ENCODE results near the gene LHX1.

LHX1 gene

DNA sequence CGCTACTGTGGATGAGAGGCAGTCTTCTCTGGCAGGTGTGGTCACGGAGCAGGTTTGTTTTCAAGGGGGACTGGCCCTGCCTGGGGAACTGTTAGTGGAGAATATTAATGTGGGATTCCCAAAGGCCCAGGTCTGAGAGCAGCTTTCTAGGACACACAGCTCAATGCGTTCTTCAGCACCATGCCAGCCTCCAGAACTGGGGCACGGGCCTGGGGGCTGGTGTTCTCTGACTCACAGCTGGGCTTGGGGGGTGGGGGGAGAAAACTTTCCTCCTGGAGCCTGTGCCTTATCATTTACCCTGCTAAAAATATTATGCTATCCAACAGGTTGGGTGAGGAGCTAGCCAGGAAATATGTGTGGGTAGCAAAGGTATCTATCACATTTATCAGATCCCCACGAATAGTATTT lies 13.5 kb upstream of the LHX1 start:
- DNase-seq = no peak

DNA sequence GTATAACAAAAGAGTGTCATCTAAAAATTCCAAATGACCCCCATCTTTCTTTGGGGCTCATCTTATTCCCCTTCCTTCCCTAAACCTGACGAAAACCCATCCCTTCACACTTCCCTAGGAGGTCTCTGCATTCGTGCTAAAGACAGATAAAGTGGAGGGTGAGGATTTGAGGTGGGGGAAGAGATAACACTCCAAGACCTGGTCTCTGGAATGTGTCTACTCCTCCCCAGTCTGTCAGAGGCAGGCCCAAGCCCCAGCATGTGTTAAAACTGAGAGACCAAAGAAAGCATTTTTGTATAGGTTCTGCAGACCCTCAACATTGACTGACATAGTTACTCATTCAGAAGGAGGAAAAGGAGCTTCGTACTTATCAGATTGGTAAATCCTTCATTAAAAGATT lies 11.0 kb upstream of the LHX1 start:
- DNase-seq = no peak

DNA sequence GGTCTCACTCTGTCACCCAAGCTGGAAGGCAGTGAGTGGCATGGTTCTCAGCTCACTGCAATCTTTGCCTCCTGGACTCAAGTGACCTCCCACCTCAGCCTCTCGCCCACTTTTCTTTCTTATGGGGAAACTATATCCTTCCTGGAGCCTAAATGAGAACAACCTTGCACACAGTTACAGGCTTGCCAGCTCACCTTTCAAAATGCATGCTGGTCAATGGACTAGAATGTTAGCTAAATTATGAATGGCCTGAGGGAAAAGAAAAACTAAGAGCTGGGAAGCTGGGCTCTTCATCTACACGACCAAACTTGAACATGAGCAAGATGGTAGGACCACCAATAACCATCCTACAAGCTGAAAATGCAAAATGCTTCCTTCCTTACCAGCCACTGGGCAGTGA lies 10.6 kb upstream of the LHX1 start:
- no peak for DNase-seq

DNA sequence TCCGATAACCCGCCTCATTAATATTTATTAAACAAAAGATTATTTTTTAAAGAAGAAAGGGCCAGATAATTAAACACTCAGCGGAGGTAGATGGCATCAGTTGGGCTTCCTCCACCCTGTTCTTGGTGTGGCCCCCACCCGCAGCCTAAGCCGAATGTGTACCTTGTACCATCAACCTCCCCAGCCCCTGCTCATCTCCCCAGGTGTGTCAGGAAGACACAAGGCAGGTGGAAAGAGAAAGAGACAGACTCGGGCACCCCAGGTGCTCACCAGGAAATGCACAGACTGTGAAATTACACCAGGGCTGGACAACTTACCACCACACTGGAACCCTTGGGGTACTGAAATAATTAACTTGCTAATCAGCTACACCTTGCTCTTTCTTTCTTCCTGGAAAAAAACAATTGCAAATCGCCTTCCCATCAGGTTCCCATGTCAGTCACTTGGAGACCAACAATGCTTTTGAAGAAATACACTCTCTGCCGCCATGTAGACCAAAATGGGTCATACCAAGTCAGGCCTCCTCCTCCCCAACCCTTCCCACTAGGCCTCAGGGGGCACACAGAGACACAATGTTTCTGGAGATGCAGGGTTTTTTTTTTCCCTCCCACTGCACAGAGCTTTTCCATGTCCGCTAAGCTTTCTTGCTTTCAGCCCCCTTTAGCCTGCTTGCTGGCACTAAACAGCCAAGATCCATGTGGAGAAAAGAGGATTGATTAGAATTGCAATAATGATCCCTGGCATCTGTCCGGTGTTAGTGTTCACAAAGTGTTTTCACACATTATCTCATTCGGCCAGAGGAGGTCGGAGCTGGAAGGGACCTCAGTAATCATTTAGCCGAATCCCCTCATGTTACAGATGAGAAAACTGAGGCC lies 8.6 kb upstream of the LHX1 start:
- no peak for DNase-seq

DNA sequence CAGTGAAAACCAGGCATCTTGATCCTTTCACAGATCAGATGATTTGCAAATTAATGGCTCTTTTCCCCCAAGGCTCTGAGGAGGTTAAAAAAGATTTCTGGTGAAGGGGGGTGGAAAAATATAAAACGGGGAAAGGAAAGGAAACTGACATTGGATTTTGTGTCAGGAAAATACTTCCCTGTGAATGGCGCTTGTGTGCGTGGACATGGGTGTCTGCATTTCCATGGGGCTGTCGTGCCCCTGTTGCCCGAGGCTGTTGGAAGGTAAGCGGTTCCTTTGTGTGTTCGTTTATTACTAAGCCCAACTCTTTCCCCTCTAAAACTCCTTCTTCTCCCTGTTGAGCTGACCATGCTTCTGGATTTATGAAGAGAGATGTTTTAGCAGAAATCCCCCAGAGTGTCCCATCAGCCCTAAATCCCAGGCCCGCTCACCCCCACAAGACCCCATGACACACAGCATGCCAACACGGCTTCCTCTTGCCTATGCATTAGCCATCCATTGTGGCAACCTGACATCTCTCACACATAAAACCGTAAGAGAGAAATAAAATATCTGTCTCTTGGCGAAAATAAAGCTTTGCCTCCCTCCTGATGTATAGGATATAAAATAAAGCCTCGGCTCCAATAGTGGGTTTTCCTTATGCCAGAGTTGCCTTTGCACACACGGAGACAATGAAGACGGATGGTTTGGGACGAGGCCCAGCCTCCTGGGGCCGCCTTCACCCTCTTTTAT lies 7.3 kb upstream of the LHX1 start:
- no peak for DNase-seq

DNA sequence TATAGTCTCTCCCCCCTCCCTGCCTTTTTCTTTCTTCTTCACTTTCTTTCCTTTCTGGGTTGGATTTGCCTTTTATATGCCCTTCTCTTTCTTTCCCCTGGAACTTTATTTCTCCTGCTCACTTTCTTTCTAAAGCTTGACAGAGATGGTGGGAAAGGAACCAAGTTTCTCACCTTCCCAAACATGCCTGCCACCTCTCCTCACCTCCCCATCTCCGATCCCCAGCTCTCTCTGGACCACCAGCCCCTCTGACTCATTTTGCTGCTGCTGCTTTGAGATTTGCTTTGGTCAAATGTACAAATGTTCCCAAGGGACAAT lies 6.7 kb upstream of the LHX1 start:
- DNase-seq = no peak

DNA sequence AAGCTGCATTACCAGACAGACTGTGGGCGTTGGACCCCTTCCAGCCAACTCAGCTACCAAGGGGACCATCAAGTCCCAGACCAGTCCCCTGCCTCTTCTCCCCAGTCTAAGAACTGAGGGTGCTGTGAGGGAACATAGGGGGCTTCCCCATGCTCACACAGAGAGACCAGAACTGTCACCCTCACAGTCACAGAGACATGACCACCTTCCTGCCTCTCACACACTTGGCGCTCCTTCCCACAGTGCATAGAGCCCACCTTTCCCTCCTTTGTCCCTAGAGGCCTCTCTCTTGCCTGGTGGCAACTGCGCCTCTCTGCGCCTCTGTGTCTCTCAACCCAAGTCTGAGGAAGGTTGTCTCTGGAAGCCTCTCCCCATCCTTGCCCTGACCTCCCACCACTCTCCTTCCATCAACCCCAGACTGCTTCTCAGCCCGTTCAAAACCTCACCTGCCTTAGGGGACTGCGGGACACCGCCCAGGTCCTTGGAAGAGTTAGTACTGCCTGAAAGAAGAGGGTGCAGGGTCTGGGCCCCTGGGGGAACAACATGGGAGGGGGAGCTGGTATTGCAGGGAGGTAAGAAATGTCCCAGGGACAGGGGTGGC lies 6.1 kb upstream of the LHX1 start:
- DNase-seq = no peak

DNA sequence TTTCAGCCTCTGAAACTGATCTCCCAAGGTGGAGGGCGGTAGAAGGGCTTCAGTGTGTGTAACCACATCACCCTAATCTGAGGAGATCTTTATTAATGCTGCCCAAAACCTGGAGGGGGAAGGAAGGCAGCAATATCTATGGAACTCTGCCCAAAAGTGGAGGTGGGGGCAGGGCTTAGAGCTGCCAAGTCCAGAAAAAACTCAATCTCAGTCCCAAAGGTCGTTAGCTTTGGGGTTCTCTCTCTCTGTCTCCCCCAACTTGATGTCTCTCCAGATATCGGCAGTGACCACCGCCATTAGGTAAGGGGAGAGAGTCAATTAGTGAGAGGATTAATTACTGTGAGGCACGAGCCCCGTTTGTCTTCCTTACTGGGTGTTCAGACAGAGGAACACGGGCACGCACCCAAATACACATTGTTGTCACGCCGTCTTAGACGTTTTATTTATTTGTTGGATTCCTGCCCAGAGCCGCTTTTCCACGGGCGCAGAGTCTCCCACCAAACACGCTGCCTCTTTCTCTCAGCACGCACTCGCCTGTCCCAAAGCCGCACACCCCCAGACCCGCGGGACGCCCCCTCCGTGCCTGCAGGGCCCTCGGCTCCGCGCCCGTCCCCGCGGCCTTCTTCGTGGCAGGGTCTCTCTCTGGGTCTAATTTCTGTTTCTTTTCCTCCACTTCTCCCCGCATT lies 5.4 kb upstream of the LHX1 start:
- no peak for DNase-seq

DNA sequence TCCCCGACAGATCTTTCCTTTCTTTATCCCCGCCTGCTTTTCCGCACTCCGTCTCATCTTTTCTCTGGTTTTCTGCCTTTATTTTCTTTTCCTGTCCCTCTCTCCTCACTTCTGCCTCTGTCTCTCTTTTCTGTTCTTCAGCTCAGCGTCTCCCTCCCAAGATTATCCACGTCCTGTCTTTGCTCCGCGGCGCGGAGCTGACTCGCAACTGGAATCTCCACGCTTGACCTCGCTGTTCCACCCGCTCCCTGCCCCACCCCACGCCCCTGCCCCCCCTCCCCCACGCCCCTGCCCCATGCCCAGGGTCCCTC lies 4.9 kb upstream of the LHX1 start:
- DNase-seq = no peak

DNA sequence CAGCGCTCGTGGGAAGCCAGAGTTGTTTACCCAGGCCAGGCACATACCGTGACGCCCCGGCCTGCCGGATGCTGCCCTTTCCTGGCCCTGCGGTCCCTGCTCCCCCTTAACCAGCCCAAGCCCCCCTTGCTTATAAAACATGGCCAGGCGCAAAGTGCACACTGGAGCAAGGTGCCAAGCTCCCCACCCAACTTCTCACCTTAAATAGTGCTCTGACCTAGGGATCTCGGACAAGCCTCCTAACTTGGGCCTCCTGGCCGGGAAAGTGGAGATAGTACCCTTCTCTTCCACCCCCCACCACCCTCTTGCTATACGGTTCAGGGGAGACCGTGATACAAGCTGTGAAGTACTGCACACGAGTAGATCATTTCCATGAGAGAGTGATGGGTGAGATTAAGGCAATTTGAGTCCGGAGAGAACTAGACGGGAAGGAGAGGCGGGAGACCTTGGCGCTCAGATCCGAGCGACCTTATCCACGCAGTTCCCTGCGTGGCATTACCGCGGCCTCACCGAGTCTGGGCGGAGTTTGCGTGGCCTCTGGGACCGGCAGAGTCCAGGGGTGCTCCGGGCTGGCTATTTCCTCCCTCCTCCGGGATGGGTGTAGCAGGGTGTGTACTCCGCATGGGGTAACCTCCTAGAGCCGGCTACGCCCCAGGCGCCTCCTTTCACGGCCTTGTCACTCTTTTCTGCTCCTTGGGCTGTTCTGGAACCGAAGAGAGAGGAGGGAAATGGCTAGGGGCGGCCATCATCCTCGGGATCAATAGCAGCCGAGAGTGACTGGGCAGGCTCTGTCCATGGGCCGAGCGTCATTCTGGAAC lies 4.4 kb upstream of the LHX1 start:
- no peak for DNase-seq

DNA sequence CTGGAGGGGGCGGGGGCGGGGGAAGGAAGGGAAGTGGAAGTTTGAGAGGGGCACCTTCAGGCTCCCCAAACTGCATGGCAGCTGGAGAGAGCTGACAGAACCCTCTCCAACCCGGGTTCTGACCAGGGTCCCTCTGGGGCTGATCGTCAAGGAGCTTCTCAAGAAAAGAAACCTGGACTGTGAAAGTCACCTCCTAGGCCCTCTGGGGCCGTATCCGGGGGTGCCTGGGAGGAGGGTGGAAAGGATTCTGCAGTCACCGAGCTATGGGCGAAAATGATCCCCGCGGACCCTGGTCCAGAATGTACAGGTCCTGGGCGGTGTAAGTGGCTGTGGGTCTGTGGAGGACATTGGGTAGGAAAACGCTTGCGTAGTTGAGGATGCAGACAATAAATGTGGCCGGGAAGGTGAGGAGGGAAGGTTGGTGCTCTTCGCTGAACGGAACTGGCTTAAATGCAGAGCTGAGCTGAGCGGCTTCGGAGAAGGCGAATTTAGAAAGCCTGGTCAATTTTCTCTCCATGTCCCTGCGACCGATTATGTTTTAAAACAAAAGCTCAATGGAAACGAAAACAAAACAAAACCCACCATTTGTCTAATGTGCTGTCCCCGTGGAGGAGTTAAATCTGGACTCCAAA lies 3.6 kb upstream of the LHX1 start:
- no peak for DNase-seq

DNA sequence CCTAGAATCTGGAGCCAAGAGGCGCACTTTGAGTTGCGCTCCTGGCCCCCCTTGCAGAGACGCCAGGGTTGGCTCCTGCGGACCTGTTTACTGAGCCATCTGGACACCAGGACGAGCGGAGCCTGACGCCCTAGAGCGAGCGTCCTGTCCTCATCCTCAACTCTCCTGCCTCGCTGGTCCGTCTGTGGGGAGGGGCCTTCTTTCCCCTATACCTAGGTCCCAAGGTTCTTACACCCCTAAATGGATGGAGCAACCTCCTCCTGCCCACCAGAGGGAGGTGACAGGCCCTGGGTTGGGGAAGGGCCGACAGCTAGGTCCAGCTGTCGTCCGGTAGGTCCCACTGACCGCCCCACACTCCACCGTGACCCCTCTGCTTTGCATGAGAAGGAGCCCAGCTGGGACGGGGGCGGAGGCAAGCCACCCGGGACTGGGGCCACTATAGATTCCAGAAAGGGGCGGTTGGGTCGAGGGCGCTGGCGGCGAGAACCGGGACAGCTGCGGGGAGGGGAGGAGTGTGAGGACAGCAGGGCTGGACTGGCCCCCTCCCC lies 3.1 kb upstream of the LHX1 start:
- no peak for DNase-seq

DNA sequence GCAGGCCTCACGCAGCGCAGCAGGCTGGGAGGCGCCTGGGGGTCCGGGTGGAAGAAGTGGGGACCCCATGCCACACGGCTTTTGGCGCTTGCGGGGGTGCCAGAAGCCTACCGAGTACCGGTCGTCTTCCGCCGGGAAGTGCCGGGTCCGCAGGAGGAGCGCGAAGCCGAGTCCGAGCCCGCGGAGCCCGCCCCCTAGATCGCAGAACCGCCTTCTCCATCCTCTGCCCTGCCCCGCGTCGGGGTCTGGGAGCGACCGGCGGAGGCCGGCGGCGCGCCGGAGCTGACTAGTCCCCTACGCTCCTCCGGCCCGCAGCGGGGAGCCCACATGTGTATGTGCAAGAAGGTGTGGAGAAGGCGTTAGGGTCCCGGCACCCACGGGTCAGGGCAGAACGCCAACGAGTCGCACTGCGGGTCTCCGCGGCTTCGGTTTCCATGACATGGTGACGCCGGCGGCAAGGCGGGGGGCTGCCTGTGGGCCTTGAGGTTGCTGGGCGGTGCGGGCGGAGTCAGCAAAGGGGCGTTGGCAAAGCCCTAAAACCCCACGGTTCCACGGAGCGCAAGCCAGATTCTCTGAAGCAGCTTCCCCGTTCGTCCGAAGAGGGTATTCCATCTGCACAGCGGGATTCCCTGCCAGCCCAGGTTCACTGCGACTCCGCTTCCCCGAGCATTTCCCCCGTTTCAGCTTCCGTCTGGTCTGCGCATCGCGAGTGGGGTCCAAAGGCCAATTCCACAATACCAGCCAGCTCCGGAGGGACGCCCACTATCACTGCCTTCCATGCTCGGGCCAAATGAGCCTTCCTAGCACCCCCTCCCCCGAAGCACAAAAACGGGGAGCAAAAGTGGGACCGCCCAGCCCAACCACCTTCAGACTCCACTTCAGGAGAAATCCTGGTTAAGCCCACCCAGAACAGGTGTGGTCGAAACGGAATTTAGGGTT lies 2.3 kb upstream of the LHX1 start:
- DNase-seq = no peak

DNA sequence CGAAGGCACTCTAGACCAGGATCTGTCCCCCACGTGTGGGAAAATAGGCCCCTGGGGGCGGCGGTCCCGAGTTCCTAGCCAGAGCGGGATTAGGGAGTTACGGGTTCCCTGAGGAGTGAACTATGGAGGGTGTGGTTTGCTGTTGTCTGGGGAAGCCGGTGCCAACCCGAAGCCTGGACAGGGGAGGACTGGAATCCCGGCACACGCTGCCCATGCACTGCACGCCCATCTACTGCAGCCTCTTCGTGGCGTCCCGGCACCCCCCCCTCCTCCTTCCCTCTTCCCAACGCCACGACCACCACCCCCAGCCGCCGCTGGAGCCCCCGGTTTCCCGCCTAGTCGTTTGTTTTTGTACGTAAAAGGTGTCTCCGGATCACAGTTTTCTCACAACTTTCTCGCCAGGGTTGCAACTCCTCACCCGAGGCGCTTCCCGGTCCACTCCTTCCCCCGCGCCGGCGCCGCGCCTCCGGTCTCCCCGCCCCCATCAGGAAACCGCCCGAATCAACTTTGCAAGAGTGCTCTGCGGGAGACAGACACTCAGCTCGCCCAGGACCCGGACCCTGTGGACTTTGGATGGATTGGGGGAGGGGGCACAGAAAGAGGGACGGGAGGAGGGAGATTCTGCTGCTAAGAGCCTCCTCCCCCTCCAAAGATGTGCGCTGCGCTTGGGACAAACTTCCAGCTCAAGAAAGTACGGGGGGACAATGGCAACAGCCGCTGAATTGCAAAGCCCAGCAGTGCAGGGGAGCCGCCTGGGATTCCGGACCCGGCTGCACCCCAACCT lies 1.4 kb upstream of the LHX1 start:
- DNase-seq = no peak

DNA sequence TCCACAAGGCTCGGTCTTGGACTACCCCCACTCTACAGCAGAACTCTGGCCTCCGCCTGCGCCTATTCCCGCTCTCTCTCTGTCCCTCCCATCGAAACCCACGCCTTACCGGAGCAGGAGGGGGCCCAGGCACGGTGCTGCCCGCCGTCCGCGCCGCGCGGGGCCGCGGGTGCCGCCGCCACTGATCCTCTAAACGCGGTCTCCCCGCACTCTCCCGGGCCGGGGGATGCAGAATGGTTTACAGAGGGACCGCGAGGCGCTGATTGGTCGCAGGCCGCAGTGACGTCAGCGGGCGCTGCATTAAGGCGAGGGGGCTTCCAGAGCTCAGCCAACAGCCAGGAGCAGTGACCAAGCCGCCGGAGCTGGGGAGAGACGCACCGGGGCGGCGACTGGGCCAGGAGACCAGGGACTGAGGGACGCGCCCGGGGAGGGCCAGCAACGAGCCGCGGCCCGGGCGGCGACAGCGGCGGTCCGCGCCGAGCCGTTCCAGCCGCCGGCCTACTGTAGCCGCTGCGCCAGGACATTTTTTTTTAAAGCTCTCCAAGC lies 747 bp upstream of the LHX1 start:
- DNase-seq = no peak

DNA sequence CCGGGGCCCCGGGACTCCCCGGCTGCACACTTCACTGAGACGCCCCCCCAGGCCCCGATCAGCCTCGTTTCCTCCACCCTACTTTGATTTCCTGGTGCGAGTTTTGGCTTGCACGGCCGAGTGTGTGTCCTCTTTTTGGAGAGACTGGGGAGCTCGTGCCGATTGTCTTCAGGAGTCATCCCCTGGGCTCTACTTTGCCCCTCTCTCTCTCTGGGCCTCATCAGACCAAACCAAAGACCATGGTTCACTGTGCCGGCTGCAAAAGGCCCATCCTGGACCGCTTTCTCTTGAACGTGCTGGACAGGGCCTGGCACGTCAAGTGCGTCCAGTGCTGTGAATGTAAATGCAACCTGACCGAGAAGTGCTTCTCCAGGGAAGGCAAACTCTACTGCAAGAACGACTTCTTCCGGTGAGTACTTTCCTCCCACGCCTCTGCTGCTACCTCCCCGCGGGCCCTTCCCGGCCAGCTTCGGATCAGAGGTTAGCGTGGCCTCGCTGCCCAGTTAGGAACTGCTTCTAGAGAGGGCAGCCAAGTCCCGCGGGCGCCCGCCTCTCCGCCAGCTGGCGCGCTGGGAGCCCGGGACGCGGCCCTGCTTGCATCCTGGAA lies 787 bp downstream of the LHX1 start:
- DNase-seq = no peak

DNA sequence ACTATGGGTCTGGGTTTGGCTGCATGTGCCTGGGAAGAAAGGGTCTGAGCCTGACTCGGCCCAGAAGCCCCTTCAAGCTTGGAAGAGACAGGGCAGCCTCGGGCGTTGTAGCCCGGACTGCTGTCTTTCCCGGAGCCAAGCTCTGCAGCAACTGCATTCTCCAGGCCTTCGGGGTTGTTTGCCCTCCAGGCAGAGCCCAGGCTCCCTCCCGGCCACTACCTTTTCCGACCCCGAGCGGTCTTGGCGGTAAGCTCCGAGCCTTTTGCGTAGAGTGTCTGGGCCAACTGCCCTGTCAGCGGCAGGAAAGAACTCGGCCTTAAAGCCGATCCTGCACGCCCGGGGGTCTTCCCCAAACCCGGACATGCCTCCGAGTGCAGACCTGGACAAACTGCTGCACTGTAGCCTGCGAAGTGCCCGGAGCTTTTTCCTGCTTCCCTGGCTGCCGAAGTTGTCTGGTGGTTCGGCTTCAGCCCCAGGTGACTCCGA lies 1.3 kb downstream of the LHX1 start:
- DNase-seq = no peak

DNA sequence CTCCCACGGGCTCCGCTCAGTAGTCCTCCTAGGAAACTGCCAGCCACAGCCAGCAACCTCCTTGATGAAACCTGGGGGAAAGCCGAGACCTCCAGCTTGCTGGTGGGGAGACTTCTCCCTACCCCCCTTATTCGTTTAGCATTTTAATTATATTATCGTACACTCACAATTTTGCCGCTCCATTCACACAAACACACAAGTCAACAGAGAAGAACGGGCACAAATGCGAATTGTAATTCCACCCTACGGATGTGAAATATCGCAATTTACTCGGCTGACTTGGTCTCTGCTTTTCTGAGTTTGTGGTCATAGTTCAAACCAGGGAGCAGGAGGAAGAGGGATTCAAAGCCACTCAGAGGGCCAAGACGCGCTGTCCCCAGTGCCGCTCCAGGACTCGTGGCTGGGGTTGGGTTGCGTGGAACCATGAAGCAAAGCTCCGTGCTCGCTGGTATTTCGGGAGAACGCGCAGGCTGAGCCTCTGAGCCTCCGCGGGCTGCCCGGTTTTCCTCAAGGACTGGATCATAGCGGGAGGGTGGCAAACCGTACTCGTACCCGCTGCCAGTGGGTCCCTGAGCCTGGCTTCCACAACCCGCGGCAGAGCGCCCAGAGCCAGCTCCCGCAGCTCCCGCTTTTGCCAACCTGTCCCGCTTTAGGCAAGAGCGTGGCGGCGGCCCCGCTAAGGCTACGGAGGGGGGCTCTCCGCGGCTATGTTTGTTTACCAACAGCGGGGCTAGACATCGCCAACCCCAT lies 2.0 kb downstream of the LHX1 start:
- DNase-seq = no peak

Data from CD4-positive, alpha-beta T cell treated with Interferon gamma for 1 hour (primary cell).